KMS-11 (cell line): Measurements from ENCODE around the gene CHID1.
A peak's percentile ranks its signal among the peaks of the same experiment; 100 is the strongest.

Experiments
- H2AFZ ChIP-seq: fragments of 200-600 bp; sonication (generic); 2 replicates; pipeline ENCODE4 v1.6.1; 2016; ENCODE audit warnings: antibody characterized with exemption, mixed run types, low read depth
- H3K27ac ChIP-seq: fragments of 200-600 bp; sonication (generic); 2 replicates; pipeline ENCODE4 v1.6.1; 2016; ENCODE audit warnings: mild to moderate bottlenecking, mixed run types
- H3K27me3 ChIP-seq: fragments of 200-600 bp; sonication (generic); 2 replicates; pipeline ENCODE4 v1.6.1; 2017; ENCODE audit warnings: mild to moderate bottlenecking, low read depth, mixed run types, moderate library complexity; ENCODE audit not compliant: insufficient read depth
- H3K36me3 ChIP-seq: fragments of 200-600 bp; sonication (generic); 2 replicates; pipeline ENCODE4 v1.6.1; 2017; ENCODE audit warnings: mild to moderate bottlenecking, mixed run types; ENCODE audit not compliant: insufficient read depth
- H3K4me1 ChIP-seq: fragments of 200-600 bp; sonication (generic); 2 replicates; pipeline ENCODE4 v1.6.1; 2016; ENCODE audit warnings: mild to moderate bottlenecking, low read depth, mixed run types; ENCODE audit not compliant: poor library complexity, severe bottlenecking
- H3K4me2 ChIP-seq: fragments of 200-600 bp; sonication (generic); 2 replicates; pipeline ENCODE4 v1.7.0; 2016; ENCODE audit warnings: mild to moderate bottlenecking, mixed run types
- H3K4me3 ChIP-seq: fragments of 200-600 bp; sonication (generic); IDR thresholded peaks from 2 replicates; pipeline ENCODE4 v1.6.1; 2017; ENCODE audit warnings: low read depth, low read length, mixed read lengths; ENCODE audit not compliant: insufficient read depth
- H3K79me2 ChIP-seq: fragments of 200-600 bp; sonication (generic); 2 replicates; pipeline ENCODE4 v1.6.1; 2016; ENCODE audit warnings: low read depth, mixed run types; ENCODE audit not compliant: insufficient read depth
- H3K9ac ChIP-seq: fragments of 200-600 bp; sonication (generic); 2 replicates; pipeline ENCODE4 v1.6.1; 2016; ENCODE audit warnings: mild to moderate bottlenecking, mixed run types
- H4K20me1 ChIP-seq: fragments of 200-600 bp; sonication (generic); 2 replicates; pipeline ENCODE4 v1.6.1; 2016; ENCODE audit warnings: mild to moderate bottlenecking, mixed run types; ENCODE audit not compliant: insufficient read depth
- TF ChIP-seq, protein P1 (sequence below): fragments of 200-600 bp; sonication (generic); conservative IDR thresholded peaks from 2 replicates; pipeline ENCODE4 v1.6.1; 2017; ENCODE audit warnings: low read depth, mild to moderate bottlenecking, antibody characterized with exemption, low read length, moderate library complexity, mixed read lengths

CHID1 gene

DNA sequence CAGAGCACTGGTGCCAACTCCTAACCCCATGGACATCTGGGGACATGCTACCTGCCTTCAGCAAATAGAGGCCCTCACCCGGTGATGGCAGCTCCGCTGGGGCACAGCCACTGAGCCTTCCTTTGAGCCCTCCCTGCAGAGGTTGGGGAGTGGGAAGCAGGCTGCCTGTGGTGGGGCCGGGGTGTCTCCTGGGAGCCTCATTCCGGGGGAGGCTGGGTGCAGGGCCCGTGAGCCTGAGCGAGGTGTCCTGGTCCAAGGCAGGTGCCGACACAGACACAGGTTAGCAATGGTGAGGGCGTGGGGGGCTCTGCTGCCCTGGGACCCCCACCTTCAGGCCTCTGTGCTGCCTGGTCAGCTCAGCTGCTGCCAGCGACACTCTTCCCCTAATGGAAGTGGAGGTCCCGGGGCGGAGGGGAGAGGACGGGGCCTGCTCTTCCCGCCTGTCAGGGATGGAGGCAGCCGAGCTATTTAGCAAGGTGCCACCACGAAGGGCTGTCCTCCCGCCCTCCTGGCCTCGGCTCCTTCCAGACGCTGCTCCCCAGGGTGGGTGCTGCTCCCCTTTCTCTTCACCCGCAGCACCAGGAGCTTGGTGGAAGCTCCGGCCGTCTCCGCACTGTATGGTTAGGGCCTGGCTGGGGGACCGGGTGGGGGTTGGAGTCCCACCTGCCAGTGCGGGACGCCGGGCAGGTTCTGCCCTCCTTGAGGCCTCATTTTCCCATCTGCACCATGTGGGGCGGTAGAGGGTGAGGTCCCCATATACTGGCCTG lies 56.7 kb downstream of the CHID1 start:
- H3K4me1 ChIP-seq: peaks cover 5% of the 10 kb centered on the region
- H3K27ac ChIP-seq: no peak overlapping the region
- H3K4me2 ChIP-seq: no peak overlapping the region
- no peaks in the 10 kb centered on the region for H4K20me1 ChIP-seq
- H3K36me3 ChIP-seq: no peaks in the 10 kb centered on the region
- H3K4me3 ChIP-seq: no peak overlapping the region
- no peak overlapping the region for H2AFZ ChIP-seq
- no peaks in the 10 kb centered on the region for H3K79me2 ChIP-seq
- H3K27me3 ChIP-seq: peaks cover 19% of the 10 kb centered on the region; the same call in 1 of the 2 replicates
- no peak overlapping the region for H3K9ac ChIP-seq
- TF ChIP-seq, protein P1, sequence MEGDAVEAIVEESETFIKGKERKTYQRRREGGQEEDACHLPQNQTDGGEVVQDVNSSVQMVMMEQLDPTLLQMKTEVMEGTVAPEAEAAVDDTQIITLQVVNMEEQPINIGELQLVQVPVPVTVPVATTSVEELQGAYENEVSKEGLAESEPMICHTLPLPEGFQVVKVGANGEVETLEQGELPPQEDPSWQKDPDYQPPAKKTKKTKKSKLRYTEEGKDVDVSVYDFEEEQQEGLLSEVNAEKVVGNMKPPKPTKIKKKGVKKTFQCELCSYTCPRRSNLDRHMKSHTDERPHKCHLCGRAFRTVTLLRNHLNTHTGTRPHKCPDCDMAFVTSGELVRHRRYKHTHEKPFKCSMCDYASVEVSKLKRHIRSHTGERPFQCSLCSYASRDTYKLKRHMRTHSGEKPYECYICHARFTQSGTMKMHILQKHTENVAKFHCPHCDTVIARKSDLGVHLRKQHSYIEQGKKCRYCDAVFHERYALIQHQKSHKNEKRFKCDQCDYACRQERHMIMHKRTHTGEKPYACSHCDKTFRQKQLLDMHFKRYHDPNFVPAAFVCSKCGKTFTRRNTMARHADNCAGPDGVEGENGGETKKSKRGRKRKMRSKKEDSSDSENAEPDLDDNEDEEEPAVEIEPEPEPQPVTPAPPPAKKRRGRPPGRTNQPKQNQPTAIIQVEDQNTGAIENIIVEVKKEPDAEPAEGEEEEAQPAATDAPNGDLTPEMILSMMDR: no peak

DNA sequence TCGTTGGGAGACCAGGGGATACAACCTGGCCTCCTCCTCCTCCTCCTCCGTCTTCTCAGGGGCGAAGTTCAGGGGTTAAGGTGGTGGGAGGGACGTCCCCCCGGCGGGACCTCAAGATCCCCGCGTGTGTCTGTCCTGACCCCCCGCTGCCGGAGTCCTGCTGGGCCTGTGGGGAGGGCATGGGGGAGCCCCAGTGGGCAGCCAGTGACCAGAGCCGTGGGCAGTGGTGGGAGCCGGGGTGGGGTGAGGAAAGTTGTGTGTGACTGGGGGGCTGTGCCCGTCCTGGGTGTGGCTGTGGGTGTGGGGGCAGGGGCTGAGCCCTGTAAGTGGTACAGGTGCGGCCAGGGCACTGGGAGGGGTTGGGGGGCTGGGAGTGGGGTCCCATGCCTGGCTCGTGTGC lies 57.8 kb downstream of the CHID1 start:
- H3K4me3 ChIP-seq: no peak overlapping the region
- no peaks in the 10 kb centered on the region for H3K79me2 ChIP-seq
- H3K4me1 ChIP-seq: peaks cover 13% of the 10 kb centered on the region
- H3K27ac ChIP-seq: no peak overlapping the region
- no peaks in the 10 kb centered on the region for H3K36me3 ChIP-seq
- no peaks in the 10 kb centered on the region for H4K20me1 ChIP-seq
- H2AFZ ChIP-seq: no peak overlapping the region
- no peak overlapping the region for H3K4me2 ChIP-seq
- TF ChIP-seq, protein P1: no peak
- H3K27me3 ChIP-seq: peaks cover 24% of the 10 kb centered on the region; the same call in 1 of the 2 replicates
- H3K9ac ChIP-seq: no peak overlapping the region

DNA sequence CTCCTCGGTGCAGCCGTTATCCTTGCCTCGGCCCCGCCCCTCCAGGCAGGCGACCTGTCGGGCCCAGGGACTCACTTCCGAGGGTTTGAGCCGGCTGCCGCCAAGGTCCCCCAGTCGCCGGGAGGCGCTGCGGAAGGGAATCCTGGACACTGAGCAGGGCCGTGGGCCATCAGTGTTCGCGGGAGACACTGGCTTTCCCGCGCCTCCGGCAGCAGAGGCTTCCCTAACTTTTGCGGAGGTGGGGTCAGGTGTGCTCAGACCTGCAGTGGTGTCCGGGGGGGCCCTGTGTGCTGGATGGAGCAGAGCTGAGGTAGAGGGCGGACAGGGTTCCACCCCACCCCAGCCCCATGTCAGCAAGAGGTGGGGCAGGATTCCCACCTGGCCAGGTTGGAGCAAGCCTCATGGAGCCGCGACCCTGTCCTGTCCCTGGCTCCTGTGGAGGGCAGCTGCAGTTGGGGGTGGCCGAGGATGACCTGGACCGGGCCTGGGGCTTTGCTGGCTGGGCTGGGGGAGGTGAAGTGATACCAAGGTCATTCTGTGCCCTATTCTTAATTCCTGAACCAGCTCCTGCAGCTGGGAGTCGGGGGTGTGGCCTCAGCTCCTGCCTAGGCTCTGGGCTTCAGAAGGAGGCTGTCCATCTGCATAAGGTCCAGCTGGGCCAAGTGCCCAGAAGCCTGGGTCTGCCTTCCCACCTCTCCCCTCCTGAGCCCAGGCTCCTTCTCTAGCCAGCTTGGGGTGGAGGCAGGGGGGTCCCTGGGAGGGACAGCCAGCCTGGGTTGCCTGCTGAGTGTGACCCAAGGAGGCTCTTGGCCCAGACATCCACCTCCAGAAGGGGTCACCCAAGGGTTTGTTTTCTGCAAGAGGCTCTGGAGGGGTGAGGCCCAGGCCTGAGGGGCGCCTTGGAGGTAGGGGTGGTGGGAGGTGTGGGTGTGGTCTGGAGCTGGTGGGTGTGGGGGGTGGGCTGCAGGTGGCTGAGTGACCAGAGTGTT lies 59.5 kb downstream of the CHID1 start:
- Histone ChIP-seq H3K36me3 (no peaks in the 10 kb centered on the region), H3K27ac (no peak overlapping the region), H2AFZ (no peak overlapping the region), H3K79me2 (no peaks in the 10 kb centered on the region), H3K4me1 (peaks cover 13% of the 10 kb centered on the region), H3K27me3 (peaks cover 22% of the 10 kb centered on the region; the same call in 1 of the 2 replicates), H4K20me1 (no peaks in the 10 kb centered on the region), H3K4me2 (no peak overlapping the region), H3K9ac (no peak overlapping the region), H3K4me3 (no peak overlapping the region)
- TF ChIP-seq, protein P1: 0 out of 2 replicates have a peak, but pooled peaks have one; percentile 23

DNA sequence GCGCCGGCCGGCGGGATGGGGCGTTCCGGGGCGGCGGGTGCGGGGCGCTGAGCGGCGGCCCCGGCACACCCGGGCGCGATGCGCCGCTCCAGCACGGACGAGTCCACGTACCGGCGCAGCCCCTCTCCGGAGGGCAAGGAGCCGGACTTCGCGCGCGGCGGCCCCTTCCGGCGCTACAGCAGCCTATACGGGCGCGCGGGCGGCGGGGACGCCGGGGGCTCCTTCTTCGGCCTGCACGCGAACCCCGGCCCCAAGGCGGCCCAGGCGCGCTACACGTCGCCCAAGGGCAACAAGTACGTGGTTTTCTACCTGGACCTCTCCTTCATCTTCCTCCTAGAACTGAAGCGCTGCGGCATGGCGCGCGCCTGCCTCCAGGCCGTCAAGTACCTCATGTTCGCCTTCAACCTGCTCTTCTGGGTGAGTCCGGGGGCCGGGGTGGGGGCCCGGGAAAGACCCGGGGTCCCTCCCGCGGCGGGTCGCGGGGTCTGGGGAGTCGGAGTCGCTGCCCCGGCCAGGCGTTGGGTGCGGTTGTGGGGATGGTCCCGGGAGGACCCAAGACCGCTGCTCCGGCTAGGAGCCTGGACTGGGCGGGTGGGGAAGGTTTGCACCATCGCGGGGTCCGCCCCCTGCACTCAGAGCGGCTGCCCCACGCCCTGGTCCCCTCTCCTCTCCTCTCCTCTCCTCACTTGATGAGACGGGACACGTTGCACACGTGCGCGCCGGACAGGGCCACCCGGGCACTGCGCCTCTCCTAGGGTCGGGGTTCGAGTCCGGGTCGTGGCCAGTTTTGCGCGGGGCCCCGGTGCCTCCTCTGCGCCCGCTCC lies 60.4 kb downstream of the CHID1 start:
- peaks cover 26% of the 10 kb centered on the region; the same call in 1 of the 2 replicates for H3K27me3 ChIP-seq
- H3K27ac ChIP-seq: no peak overlapping the region
- no peak overlapping the region for H3K4me2 ChIP-seq
- no peaks in the 10 kb centered on the region for H3K79me2 ChIP-seq
- no peak overlapping the region for H2AFZ ChIP-seq
- no peak overlapping the region for H3K4me3 ChIP-seq
- TF ChIP-seq, protein P1: no peak
- H4K20me1 ChIP-seq: no peaks in the 10 kb centered on the region
- H3K4me1 ChIP-seq: peaks cover 13% of the 10 kb centered on the region
- H3K36me3 ChIP-seq: no peaks in the 10 kb centered on the region
- no peak overlapping the region for H3K9ac ChIP-seq
